NT2/D1 (cell line): Measurements from ENCODE around the gene BCAM.

Source experiments
- SUZ12 ChIP-seq: IDR thresholded peaks from 2 replicates; pipeline ENCODE4 v1.6.1; 2011; ENCODE audit not compliant: insufficient read length, insufficient read depth; ENCODE audit errors: extremely low read depth
- YY1 ChIP-seq: IDR thresholded peaks from 2 replicates; pipeline ENCODE4 v1.6.1; 2011; ENCODE audit not compliant: insufficient read length, insufficient read depth

- no peak for TF ChIP-seq YY1
- TF ChIP-seq SUZ12: no peak
These were observed 12.0 kb downstream of the BCAM start for GRCh38 chr19:44820648-44821609.
